ENCODE results near the gene NOTCH4.

NOTCH4 gene

DNA sequence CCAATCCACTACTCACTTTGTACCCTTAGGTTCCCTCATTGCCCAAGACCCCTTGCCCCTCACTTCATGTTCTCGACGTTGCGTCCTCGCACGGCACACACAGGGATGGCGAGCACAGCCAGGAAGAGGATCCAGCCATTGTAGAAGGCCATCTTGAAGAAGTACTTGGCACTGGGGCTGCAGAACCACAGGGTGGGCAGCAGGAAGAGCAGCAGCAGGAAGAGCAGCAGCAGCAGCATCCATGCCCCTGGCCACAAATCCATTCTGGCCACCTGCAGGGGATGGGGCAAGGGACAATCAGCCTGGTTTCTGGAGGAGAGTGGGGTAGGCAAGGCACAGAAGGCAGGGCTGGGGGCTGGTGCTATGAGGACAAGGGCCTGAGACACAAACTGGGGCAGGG lies 52.6 kb downstream of the NOTCH4 start:
- Histone ChIP-seq H4K20me1 (ENCODE audit: insufficient read depth, low read length) (no peaks in the 10 kb centered on the region), H3K4me2 (ENCODE audit: low read length) (no peak overlapping the region), H2AFZ (ENCODE audit: low read depth, low read length) (no peak overlapping the region), H3K79me2 (ENCODE audit: low read length) (peaks cover 13% of the 10 kb centered on the region), H3K27me3 (ENCODE audit: low read depth, low read length) (no peaks in the 10 kb centered on the region), H3K9ac (ENCODE audit: low read length) (no peak overlapping the region), H3K4me3 (ENCODE audit: low read length) (no peak overlapping the region), H3K4me1 (ENCODE audit: low read length) (peaks cover 14% of the 10 kb centered on the region), H3K27ac (ENCODE audit: low read length) (no peak overlapping the region), H3K36me3 (replicated peaks; ENCODE audit: low read depth, low read length) (no peaks in the 10 kb centered on the region), H3K9me3 (ENCODE audit: insufficient read depth, low read length) (no peaks in the 10 kb centered on the region)
- TF ChIP-seq, protein P1, sequence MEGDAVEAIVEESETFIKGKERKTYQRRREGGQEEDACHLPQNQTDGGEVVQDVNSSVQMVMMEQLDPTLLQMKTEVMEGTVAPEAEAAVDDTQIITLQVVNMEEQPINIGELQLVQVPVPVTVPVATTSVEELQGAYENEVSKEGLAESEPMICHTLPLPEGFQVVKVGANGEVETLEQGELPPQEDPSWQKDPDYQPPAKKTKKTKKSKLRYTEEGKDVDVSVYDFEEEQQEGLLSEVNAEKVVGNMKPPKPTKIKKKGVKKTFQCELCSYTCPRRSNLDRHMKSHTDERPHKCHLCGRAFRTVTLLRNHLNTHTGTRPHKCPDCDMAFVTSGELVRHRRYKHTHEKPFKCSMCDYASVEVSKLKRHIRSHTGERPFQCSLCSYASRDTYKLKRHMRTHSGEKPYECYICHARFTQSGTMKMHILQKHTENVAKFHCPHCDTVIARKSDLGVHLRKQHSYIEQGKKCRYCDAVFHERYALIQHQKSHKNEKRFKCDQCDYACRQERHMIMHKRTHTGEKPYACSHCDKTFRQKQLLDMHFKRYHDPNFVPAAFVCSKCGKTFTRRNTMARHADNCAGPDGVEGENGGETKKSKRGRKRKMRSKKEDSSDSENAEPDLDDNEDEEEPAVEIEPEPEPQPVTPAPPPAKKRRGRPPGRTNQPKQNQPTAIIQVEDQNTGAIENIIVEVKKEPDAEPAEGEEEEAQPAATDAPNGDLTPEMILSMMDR (IDR thresholded peaks at IDR 0.05; ENCODE audit: low read depth, low read length) = no peak
- TF ChIP-seq EZH2phosphoT487 (IDR thresholded peaks at IDR 0.05; ENCODE audit: low read depth) = no peak

DNA sequence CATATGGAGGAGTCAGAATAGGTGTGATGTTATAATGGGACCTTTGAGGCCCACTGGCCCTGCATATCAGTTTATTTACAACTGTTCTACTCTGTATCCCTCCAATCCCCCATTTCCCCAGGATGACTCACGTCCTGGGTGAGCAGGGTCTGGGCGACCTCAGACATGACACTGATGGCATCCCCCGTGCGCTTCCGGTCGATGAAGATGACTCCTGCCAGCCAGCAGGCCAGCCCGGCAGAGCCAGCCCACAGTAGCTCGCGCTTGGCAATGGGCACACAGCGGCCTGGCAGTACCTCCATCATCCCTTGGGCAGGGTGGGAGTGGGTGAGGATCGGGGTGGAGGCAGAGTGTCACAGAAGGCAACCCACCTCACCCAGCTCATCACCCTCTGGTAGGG lies 53.6 kb downstream of the NOTCH4 start:
- no peak overlapping the region for H3K9ac ChIP-seq (ENCODE audit: low read length)
- no peaks in the 10 kb centered on the region for H4K20me1 ChIP-seq (ENCODE audit: insufficient read depth, low read length)
- no peak for TF ChIP-seq EZH2phosphoT487 (IDR thresholded peaks at IDR 0.05; ENCODE audit: low read depth)
- TF ChIP-seq, protein P1 (IDR thresholded peaks at IDR 0.05; ENCODE audit: low read depth, low read length) = no peak
- H3K4me2 ChIP-seq (ENCODE audit: low read length) = no peak overlapping the region
- H3K36me3 ChIP-seq (replicated peaks; ENCODE audit: low read depth, low read length) = no peaks in the 10 kb centered on the region
- H3K79me2 ChIP-seq (ENCODE audit: low read length) = peaks cover 8% of the 10 kb centered on the region
- H3K9me3 ChIP-seq (ENCODE audit: insufficient read depth, low read length) = no peaks in the 10 kb centered on the region
- H3K4me1 ChIP-seq (ENCODE audit: low read length) = peaks cover 12% of the 10 kb centered on the region
- H2AFZ ChIP-seq (ENCODE audit: low read depth, low read length) = no peak overlapping the region
- H3K27me3 ChIP-seq (ENCODE audit: low read depth, low read length) = no peaks in the 10 kb centered on the region
- H3K4me3 ChIP-seq (ENCODE audit: low read length) = no peak overlapping the region
- no peak overlapping the region for H3K27ac ChIP-seq (ENCODE audit: low read length)

GRCh38 chr6:32168807-32169591 lies 54.9 kb downstream of the NOTCH4 start:
- peaks cover 6% of the 10 kb centered on the region for H3K4me1 ChIP-seq (ENCODE audit: low read length)
- H3K27me3 ChIP-seq (ENCODE audit: low read depth, low read length) = no peaks in the 10 kb centered on the region
- H3K4me3 ChIP-seq (ENCODE audit: low read length) = no peak overlapping the region
- H3K79me2 ChIP-seq (ENCODE audit: low read length) = no peaks in the 10 kb centered on the region
- no peak overlapping the region for H3K27ac ChIP-seq (ENCODE audit: low read length)
- H3K36me3 ChIP-seq (replicated peaks; ENCODE audit: low read depth, low read length) = no peaks in the 10 kb centered on the region
- H4K20me1 ChIP-seq (ENCODE audit: insufficient read depth, low read length) = no peaks in the 10 kb centered on the region
- no peak overlapping the region for H2AFZ ChIP-seq (ENCODE audit: low read depth, low read length)
- no peak overlapping the region for H3K9ac ChIP-seq (ENCODE audit: low read length)
- TF ChIP-seq, protein P1 (IDR thresholded peaks at IDR 0.05; ENCODE audit: low read depth, low read length) = no peak
- no peak for TF ChIP-seq EZH2phosphoT487 (IDR thresholded peaks at IDR 0.05; ENCODE audit: low read depth)
- no peak overlapping the region for H3K4me2 ChIP-seq (ENCODE audit: low read length)
- no peaks in the 10 kb centered on the region for H3K9me3 ChIP-seq (ENCODE audit: insufficient read depth, low read length)

DNA sequence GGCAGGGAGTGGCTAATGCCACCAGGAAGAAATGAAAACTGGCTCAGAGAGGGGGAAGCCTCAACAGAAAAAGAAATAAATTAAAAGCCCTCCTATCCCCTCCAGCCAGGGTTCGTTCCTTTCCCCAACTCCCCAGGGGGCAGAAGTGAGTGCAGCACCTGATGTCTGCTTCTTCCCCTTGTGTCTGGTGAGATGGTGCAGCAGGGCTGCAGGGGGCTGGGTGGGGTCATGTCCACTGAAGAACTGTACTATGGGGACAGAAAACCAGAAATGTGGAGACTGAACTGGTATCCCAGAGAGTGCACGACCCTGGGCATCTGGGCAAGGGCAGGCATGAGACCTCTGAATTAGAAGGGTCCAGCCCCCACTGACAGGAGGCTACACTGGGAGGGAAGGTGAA lies 55.5 kb downstream of the NOTCH4 start:
- Histone ChIP-seq H2AFZ (ENCODE audit: low read depth, low read length) (no peak overlapping the region), H3K27me3 (ENCODE audit: low read depth, low read length) (no peaks in the 10 kb centered on the region), H3K4me2 (ENCODE audit: low read length) (no peak overlapping the region), H3K36me3 (replicated peaks; ENCODE audit: low read depth, low read length) (no peaks in the 10 kb centered on the region), H4K20me1 (ENCODE audit: insufficient read depth, low read length) (no peaks in the 10 kb centered on the region), H3K4me1 (ENCODE audit: low read length) (peaks cover 6% of the 10 kb centered on the region), H3K9ac (ENCODE audit: low read length) (no peak overlapping the region), H3K9me3 (ENCODE audit: insufficient read depth, low read length) (no peaks in the 10 kb centered on the region), H3K27ac (ENCODE audit: low read length) (no peak overlapping the region), H3K79me2 (ENCODE audit: low read length) (no peaks in the 10 kb centered on the region), H3K4me3 (ENCODE audit: low read length) (no peak overlapping the region)
- TF ChIP-seq, protein P1 (IDR thresholded peaks at IDR 0.05; ENCODE audit: low read depth, low read length) = no peak
- TF ChIP-seq EZH2phosphoT487 (IDR thresholded peaks at IDR 0.05; ENCODE audit: low read depth) = no peak
